ENCODE measurements around the gene RGS7.

The RGS7 gene

DNA sequence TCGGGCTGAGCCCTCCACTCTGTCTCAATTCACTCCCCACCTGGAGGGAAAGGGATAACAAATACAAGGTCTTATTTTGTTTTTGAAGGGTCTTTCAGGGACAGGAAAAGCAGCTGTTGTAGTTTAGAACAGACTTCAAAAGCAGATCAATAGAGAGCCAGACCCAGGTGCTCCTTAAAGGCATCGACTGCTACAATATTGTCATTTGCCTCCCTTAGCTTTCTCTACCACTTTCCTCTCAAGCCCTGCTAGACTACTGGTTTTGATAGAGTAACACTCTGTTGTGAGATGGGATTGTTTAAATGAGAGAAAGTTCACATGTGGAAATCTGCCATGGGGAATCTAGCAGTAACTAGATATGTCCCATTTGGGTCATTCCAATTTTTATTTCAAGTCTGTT, 24.0 kb downstream of the RGS7 start:
- H3K4me1 ChIP-seq (ENCODE audit: control insufficient read depth in 1 of 2, insufficient read depth in 2 of 2, low read length in 2 of 2), result no peaks in the 10 kb centered on the region
- no peak overlapping the region for H3K27ac ChIP-seq (ENCODE audit: low read depth, low read length)
- H3K27me3 ChIP-seq (ENCODE audit: control insufficient read depth in 1 of 2, insufficient read depth in 2 of 2, low read length in 2 of 2), result no peaks in the 10 kb centered on the region
- H3K4me3 ChIP-seq (ENCODE audit: low read depth in 1 of 2, low read length in 2 of 2), result no peak overlapping the region
- H3K36me3 ChIP-seq (ENCODE audit: control insufficient read depth in 1 of 2, insufficient read depth in 2 of 2, low read length in 2 of 2), result no peaks in the 10 kb centered on the region
- H3K9me3 ChIP-seq (ENCODE audit: control insufficient read depth in 1 of 2, low read length in 2 of 2), result no peaks in the 10 kb centered on the region
- H3K9ac ChIP-seq (ENCODE audit: low read depth in 1 of 2, low read length in 2 of 2), result no peak overlapping the region

- no peaks in the 10 kb centered on the region for H3K4me1 ChIP-seq (ENCODE audit: control insufficient read depth in 1 of 2, insufficient read depth in 2 of 2, low read length in 2 of 2)
- no peaks in the 10 kb centered on the region for H3K36me3 ChIP-seq (ENCODE audit: control insufficient read depth in 1 of 2, insufficient read depth in 2 of 2, low read length in 2 of 2)
- H3K9me3 ChIP-seq (ENCODE audit: control insufficient read depth in 1 of 2, low read length in 2 of 2), result no peaks in the 10 kb centered on the region
- H3K9ac ChIP-seq (ENCODE audit: low read depth in 1 of 2, low read length in 2 of 2), result no peak overlapping the region
- H3K27ac ChIP-seq (ENCODE audit: low read depth, low read length), result no peak overlapping the region
- H3K27me3 ChIP-seq (ENCODE audit: control insufficient read depth in 1 of 2, insufficient read depth in 2 of 2, low read length in 2 of 2), result no peaks in the 10 kb centered on the region
- H3K4me3 ChIP-seq (ENCODE audit: low read depth in 1 of 2, low read length in 2 of 2), result no peak overlapping the region
Observed at GRCh38 chr1:241332037-241332409, 25.0 kb downstream of the RGS7 start.

DNA sequence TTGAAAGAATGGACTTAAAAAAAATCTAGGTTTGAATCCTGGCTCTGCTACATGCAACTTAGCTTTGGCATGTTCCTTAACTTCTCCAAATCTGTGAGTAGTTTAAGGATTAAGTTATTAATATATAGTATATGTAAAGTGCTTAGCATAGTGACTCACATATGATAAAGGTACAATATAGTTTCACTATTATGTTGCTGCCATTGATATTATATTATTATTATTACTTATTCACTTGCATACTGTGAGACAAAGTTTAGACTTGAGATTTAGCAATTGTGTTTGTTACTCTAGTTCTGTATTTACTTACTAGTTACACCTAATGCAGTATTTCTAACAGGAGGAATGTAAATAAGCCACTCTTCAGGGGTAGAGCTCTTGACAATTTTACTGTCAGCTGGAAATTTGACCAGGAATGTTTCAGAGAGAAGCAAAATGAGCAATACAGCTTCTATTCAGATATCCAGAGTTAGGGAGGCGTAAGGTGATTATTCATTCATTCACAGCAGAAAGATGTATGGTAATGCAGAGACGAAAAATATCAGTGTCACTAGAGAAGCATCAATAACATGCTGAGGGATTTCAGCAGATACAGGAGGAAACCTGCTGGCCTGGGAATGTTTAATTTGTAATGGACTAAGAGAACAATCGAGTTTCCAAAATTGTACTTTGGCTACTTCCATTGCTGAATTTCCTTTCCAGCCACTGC, 25.5 kb downstream of the RGS7 start:
- H3K9me3 ChIP-seq (ENCODE audit: control insufficient read depth in 1 of 2, low read length in 2 of 2), result no peaks in the 10 kb centered on the region
- H3K36me3 ChIP-seq (ENCODE audit: control insufficient read depth in 1 of 2, insufficient read depth in 2 of 2, low read length in 2 of 2), result no peaks in the 10 kb centered on the region
- no peaks in the 10 kb centered on the region for H3K4me1 ChIP-seq (ENCODE audit: control insufficient read depth in 1 of 2, insufficient read depth in 2 of 2, low read length in 2 of 2)
- no peak overlapping the region for H3K27ac ChIP-seq (ENCODE audit: low read depth, low read length)
- H3K4me3 ChIP-seq (ENCODE audit: low read depth in 1 of 2, low read length in 2 of 2), result no peak overlapping the region
- H3K9ac ChIP-seq (ENCODE audit: low read depth in 1 of 2, low read length in 2 of 2), result no peak overlapping the region
- H3K27me3 ChIP-seq (ENCODE audit: control insufficient read depth in 1 of 2, insufficient read depth in 2 of 2, low read length in 2 of 2), result no peaks in the 10 kb centered on the region

DNA sequence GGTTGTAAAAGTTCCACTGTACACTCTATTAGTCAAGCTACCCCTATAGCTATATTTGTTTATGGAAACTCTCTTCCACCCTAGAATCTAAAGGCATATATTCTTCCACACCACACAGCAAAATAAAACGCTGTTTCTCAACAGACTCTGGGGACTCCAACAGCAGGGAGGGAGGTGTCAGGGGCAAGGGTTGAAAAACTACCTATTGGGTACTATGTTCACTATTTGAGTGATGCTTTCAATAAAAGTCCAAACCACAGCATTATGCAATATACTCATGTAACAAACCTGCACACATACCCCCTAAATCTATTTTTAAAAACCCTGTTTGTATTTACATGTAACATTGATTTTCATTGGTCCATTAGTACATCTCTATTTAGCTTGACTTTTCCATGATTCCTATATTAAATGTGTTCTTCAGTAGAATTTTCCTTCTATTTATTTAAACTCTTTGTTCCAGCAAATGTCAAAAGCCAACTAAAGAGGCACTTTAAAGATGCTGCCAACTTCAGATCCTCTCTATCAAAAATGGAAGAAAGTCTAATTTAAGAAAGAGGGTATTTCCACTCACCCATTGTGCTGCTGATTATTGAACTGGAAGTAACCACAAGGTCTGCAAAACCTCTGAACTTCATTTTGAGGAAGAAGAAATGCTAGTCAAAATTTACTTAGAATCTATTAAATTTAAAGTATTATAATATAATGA, 26.2 kb downstream of the RGS7 start:
- H3K4me1 ChIP-seq (ENCODE audit: control insufficient read depth in 1 of 2, insufficient read depth in 2 of 2, low read length in 2 of 2), result no peaks in the 10 kb centered on the region
- H3K27me3 ChIP-seq (ENCODE audit: control insufficient read depth in 1 of 2, insufficient read depth in 2 of 2, low read length in 2 of 2), result no peaks in the 10 kb centered on the region

DNA sequence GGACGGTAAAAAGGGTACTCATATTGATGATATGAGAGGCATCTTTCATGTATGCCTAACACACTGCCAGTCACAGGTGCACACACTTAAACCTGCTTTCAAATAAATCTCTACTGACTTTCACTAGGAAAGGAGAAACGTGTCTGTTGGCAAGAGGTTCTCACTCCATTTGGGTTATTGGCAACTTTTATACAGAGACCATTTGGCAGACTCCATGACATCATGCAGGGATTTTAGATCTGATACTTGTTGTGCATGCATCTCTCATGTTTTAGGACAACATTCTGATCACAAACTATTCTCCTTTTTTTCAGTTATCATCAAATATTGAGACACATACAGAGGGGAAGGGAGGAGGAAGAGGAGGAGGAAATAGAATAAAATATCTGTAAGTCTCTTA, 31.5 kb downstream of the RGS7 start:
- Histone ChIP-seq H3K4me3 (ENCODE audit: low read depth in 1 of 2, low read length in 2 of 2) (no peak overlapping the region), H3K36me3 (ENCODE audit: control insufficient read depth in 1 of 2, insufficient read depth in 2 of 2, low read length in 2 of 2) (no peaks in the 10 kb centered on the region), H3K9ac (ENCODE audit: low read depth in 1 of 2, low read length in 2 of 2) (no peak overlapping the region), H3K27ac (ENCODE audit: low read depth, low read length) (no peak overlapping the region), H3K27me3 (ENCODE audit: control insufficient read depth in 1 of 2, insufficient read depth in 2 of 2, low read length in 2 of 2) (no peaks in the 10 kb centered on the region), H3K9me3 (ENCODE audit: control insufficient read depth in 1 of 2, low read length in 2 of 2) (no peaks in the 10 kb centered on the region), H3K4me1 (ENCODE audit: control insufficient read depth in 1 of 2, insufficient read depth in 2 of 2, low read length in 2 of 2) (no peaks in the 10 kb centered on the region)

More for the DNA sequence above, 26.2 kb downstream of the RGS7 start:
- Histone ChIP-seq H3K9ac (ENCODE audit: low read depth in 1 of 2, low read length in 2 of 2) (no peak overlapping the region), H3K9me3 (ENCODE audit: control insufficient read depth in 1 of 2, low read length in 2 of 2) (no peaks in the 10 kb centered on the region), H3K4me3 (ENCODE audit: low read depth in 1 of 2, low read length in 2 of 2) (no peak overlapping the region), H3K36me3 (ENCODE audit: control insufficient read depth in 1 of 2, insufficient read depth in 2 of 2, low read length in 2 of 2) (no peaks in the 10 kb centered on the region), H3K27ac (ENCODE audit: low read depth, low read length) (no peak overlapping the region)

GRCh38 chr1:241323514-241324195, 33.4 kb downstream of the RGS7 start:
- no peaks in the 10 kb centered on the region for H3K9me3 ChIP-seq (ENCODE audit: control insufficient read depth in 1 of 2, low read length in 2 of 2)
- no peaks in the 10 kb centered on the region for H3K36me3 ChIP-seq (ENCODE audit: control insufficient read depth in 1 of 2, insufficient read depth in 2 of 2, low read length in 2 of 2)
- H3K9ac ChIP-seq (ENCODE audit: low read depth in 1 of 2, low read length in 2 of 2), result no peak overlapping the region
- no peak overlapping the region for H3K27ac ChIP-seq (ENCODE audit: low read depth, low read length)
- no peaks in the 10 kb centered on the region for H3K27me3 ChIP-seq (ENCODE audit: control insufficient read depth in 1 of 2, insufficient read depth in 2 of 2, low read length in 2 of 2)
- H3K4me3 ChIP-seq (ENCODE audit: low read depth in 1 of 2, low read length in 2 of 2), result no peak overlapping the region
- H3K4me1 ChIP-seq (ENCODE audit: control insufficient read depth in 1 of 2, insufficient read depth in 2 of 2, low read length in 2 of 2), result no peaks in the 10 kb centered on the region

DNA sequence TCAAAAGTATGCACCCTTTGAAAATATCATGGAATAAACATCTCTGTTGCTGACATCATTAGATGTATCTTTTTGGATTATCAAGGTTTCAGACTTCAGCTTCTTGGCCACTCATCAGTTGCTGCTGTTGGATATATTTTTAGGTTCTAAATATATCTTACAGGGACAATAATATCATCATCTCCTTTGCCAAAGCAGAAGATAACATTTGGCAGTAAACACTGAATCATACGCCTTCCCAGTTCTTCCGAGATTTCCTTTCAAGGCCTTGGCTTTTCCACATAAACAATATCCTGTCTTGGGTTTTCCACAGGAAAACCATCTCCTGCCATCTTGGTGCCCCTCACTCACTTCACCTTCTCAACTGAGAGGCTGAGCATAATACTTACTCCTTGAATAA, 39.3 kb downstream of the RGS7 start:
- H3K27ac ChIP-seq (ENCODE audit: low read depth, low read length), result no peak overlapping the region
- H3K27me3 ChIP-seq (ENCODE audit: control insufficient read depth in 1 of 2, insufficient read depth in 2 of 2, low read length in 2 of 2), result no peaks in the 10 kb centered on the region

GRCh38 chr1:241316372-241316771, 40.6 kb downstream of the RGS7 start:
- Histone ChIP-seq H3K36me3 (ENCODE audit: control insufficient read depth in 1 of 2, insufficient read depth in 2 of 2, low read length in 2 of 2) (no peaks in the 10 kb centered on the region), H3K4me3 (ENCODE audit: low read depth in 1 of 2, low read length in 2 of 2) (no peak overlapping the region), H3K27me3 (ENCODE audit: control insufficient read depth in 1 of 2, insufficient read depth in 2 of 2, low read length in 2 of 2) (no peaks in the 10 kb centered on the region), H3K9me3 (ENCODE audit: control insufficient read depth in 1 of 2, low read length in 2 of 2) (no peaks in the 10 kb centered on the region), H3K4me1 (ENCODE audit: control insufficient read depth in 1 of 2, insufficient read depth in 2 of 2, low read length in 2 of 2) (no peaks in the 10 kb centered on the region), H3K9ac (ENCODE audit: low read depth in 1 of 2, low read length in 2 of 2) (no peak overlapping the region), H3K27ac (ENCODE audit: low read depth, low read length) (no peak overlapping the region)

More for the DNA sequence above, 39.3 kb downstream of the RGS7 start:
- Histone ChIP-seq H3K4me1 (ENCODE audit: control insufficient read depth in 1 of 2, insufficient read depth in 2 of 2, low read length in 2 of 2) (no peaks in the 10 kb centered on the region), H3K9me3 (ENCODE audit: control insufficient read depth in 1 of 2, low read length in 2 of 2) (no peaks in the 10 kb centered on the region), H3K36me3 (ENCODE audit: control insufficient read depth in 1 of 2, insufficient read depth in 2 of 2, low read length in 2 of 2) (no peaks in the 10 kb centered on the region), H3K9ac (ENCODE audit: low read depth in 1 of 2, low read length in 2 of 2) (no peak overlapping the region), H3K4me3 (ENCODE audit: low read depth in 1 of 2, low read length in 2 of 2) (no peak overlapping the region)

DNA sequence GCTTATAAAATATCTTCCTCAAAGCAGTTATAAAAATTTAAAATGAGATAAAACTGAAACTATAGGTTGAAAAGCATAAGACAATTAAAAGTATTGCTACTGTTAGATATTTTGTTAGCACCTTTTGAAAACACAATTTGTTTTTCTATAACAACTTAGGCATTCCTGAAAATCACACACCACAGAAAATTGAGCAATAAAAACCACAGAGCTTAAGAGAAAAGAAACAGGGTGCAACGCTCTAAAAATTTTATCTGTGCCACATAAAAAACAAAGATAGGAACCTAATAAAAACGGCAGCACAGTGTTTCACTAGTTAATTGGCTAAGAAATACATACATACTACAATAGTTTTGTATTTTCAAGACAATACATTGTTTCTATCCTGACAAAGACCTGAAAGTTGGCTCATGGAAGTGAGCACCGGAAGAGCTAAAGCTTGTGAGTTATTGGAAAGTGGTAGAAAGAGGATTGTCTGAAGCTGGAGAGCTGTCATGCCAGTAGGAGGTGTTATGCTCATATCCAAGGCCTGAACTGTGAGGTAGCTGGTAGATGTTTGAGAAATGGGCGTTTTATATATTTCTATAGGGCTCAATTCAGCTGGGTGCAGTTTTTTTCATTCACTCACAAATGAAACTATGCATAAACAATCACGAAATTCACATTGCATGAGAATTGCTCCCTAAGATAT, 45.8 kb downstream of the RGS7 start:
- H3K4me3 ChIP-seq (ENCODE audit: low read depth in 1 of 2, low read length in 2 of 2), result no peak overlapping the region
- H3K27ac ChIP-seq (ENCODE audit: low read depth, low read length), result no peak overlapping the region
- peaks cover 0 to 1% of the 10 kb centered on the region in 2 donors for H3K9me3 ChIP-seq (ENCODE audit: control insufficient read depth in 1 of 2, low read length in 2 of 2)
- H3K9ac ChIP-seq (ENCODE audit: low read depth in 1 of 2, low read length in 2 of 2), result no peak overlapping the region
- H3K27me3 ChIP-seq (ENCODE audit: control insufficient read depth in 1 of 2, insufficient read depth in 2 of 2, low read length in 2 of 2), result no peaks in the 10 kb centered on the region
- no peaks in the 10 kb centered on the region for H3K4me1 ChIP-seq (ENCODE audit: control insufficient read depth in 1 of 2, insufficient read depth in 2 of 2, low read length in 2 of 2)
- H3K36me3 ChIP-seq (ENCODE audit: control insufficient read depth in 1 of 2, insufficient read depth in 2 of 2, low read length in 2 of 2), result no peaks in the 10 kb centered on the region

DNA sequence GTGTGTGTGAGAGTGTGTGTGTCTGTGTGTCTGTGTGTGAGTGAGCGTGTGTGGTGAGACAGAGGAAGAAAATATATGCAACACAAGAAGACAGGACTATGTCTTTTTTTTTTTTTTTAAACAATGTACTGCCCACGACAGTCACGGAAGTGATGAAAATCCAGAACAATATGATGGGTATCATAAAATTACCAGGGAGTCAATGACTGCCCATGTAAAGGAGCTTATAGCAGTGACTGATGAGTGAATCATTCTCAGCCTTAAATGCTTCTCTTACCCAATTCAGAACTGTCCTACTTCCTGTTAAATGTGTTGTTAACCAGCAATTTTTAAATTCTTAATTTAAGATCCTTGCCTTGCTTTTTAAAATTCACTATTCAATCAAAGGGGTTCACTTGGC, 46.6 kb downstream of the RGS7 start:
- H3K27ac ChIP-seq (ENCODE audit: low read depth, low read length), result no peak overlapping the region

More for the DNA sequence above, 46.6 kb downstream of the RGS7 start:
- H3K9ac ChIP-seq (ENCODE audit: low read depth in 1 of 2, low read length in 2 of 2), result no peak overlapping the region
- H3K36me3 ChIP-seq (ENCODE audit: control insufficient read depth in 1 of 2, insufficient read depth in 2 of 2, low read length in 2 of 2), result no peaks in the 10 kb centered on the region
- H3K9me3 ChIP-seq (ENCODE audit: control insufficient read depth in 1 of 2, low read length in 2 of 2), result peaks cover 0 to 4% of the 10 kb centered on the region in 2 donors
- H3K27me3 ChIP-seq (ENCODE audit: control insufficient read depth in 1 of 2, insufficient read depth in 2 of 2, low read length in 2 of 2), result no peaks in the 10 kb centered on the region
- H3K4me1 ChIP-seq (ENCODE audit: control insufficient read depth in 1 of 2, insufficient read depth in 2 of 2, low read length in 2 of 2), result no peaks in the 10 kb centered on the region
- H3K4me3 ChIP-seq (ENCODE audit: low read depth in 1 of 2, low read length in 2 of 2), result no peak overlapping the region

Measured in duodenal mucosa (tissue), 2 donors.